ENCODE results near the gene CIDEB.

CIDEB gene

DNA sequence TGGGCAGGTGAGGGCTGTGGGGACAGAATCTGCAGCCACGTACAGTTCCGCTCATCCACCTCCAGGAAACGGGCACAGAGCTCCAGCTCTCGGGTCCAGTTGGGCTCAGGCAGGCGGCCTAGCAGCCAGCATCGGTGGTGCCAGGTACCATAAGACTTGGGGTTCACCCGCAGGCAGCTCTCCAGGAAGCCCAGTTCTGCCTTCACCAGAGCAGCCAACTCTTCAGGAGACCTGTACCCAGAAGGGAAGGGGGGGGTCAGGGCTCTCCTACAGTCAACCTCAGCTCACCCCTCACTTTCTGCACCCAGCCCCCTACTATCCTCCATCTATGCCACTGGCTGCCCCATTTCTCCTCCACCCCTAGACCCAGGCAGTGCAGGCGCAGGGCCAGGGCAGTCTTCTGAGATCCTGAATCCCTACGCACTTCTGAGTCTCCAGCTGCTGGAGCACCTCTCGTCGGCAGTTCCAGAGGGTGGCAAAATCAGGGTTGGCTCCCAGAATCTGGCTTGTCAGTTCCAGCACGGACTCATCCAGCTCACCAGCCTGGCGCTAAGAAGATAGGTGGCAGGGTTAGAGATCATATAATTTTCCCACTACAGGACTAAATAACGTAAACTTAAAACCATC is 37.8 kb downstream of the CIDEB start:
- no peak for DNase-seq (ENCODE audit: low spot score)

DNA sequence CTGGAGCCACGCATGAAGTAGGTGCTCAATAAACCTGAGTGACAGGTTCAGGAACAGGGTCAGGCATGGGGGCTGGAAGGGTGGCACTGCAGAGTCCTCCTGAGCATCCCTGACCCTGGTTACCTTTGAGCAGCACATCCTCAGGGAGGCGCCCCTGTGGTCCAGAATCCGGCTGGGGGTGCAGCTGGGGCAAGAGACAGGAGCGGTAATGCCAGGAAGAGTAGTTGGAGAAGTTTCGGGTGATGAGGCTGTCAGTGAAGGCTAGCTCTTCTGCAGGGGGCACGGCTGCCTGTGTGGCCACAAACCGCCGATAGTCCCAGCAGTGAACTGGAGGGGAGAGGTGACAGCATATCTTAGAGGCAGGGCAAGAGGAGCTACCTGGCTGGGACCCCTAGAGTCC is 38.4 kb downstream of the CIDEB start:
- no peak for DNase-seq (ENCODE audit: low spot score)

- DNase-seq (ENCODE audit: low spot score): no peak
Measured at GRCh38 chr14:24268225-24268624, 39.6 kb downstream of the CIDEB start.

GRCh38 chr14:24267516-24267915 is 40.3 kb downstream of the CIDEB start:
- no peak for DNase-seq (ENCODE audit: low spot score)

DNA sequence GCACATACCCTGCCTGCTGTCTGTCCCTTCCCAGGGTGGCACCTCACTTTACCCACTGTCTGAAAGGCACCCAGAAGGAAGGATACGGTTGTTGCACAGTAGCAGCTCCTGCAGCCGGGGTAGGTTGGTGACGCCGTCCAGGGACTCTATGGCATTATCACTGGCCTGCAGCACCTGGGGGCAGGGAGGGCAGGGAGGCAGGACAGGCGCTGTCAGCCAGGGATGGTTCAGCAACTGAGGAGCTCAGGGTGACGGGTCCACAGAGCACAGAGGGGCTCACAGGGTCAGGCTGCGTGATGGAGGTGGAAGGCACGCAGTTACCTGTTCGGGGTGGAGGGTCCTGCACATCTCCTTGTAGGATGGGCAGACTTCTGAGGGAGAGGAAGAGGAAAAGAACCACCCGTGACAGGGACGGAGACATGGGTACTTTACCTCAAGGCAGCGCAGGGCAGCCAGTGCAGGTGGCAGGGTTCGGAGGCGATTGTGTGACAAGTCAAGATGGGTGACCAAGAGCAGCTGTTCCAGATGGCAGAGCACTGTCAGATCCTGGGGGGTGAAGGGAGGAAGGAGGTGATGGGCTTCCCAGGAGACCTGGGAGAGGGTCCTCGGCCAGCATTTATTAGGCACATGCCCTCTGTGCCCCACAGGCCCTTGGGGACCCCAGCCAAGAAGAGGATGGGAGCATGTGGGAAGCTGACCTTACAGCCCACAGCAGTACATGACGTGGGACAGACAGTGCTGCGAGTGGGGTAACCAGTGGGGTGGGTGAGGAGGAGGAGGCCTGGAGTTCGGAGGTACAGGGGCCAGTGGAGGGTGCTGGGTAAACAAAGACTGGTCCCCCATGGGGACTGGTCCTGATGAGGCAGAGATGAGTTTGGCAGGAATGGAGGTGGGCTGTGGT is 41.2 kb downstream of the CIDEB start:
- no peak for DNase-seq (ENCODE audit: low spot score)

GRCh38 chr14:24264298-24264697 is 43.5 kb downstream of the CIDEB start:
- DNase-seq (ENCODE audit: low spot score): no peak

- DNase-seq (ENCODE audit: low spot score): no peak
Measured at GRCh38 chr14:24263848-24264247, 43.9 kb downstream of the CIDEB start.

DNA sequence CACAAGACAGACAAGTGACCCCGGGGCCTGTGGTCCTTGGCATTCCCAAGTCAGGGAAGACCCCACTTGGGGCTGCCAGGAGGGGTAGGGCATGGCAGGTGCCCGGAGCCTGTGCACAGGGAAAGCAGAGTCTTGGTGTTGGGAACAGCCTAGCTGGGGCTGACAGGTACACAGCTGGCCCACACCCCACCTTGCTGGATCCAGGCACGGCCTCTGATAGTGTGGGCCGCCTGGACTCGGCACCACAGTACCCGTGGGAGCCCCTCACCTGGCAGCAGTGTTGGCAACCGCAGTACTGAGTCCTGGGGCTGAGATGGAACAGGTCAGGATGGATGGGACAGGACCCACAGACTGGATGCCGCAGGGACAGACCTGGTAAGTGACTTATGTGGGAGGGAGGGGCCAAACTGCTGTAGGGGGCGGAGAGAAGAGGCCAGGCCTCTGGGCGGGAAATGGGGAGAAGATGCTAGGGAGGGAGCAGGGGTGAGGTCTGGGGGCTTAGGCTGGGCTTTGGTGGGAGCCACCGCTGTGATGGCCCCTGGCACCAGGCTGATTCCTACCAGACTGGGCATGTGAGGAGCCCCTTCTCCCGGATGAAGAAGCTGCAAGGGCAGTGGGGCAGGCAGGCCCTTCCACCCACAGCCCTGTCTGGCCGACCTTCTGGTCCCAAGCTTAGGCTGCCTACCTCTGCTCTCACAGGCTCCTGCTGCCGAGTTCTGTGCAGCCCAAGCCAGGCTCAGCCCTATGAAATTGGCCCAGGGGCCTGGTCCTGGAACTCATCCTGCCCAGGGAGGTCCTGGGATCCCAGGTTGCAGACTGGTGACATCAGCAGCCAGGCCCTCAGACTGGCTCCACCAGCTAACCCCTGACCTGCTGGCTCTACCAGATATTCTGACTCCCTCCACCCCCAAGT is 44.7 kb downstream of the CIDEB start, which contains the start of gene TGM1:
TGM1 (minus strand) TSS at position 357 of the 913 bp plus-strand sequence. CDS start 825 bp downstream, outside the sequence.
- no peak for DNase-seq (ENCODE audit: low spot score)

- no peak for DNase-seq (ENCODE audit: low spot score)
Measured at GRCh38 chr14:24261969-24262327, 45.8 kb downstream of the CIDEB start.

- DNase-seq (ENCODE audit: low spot score): no peak
Measured at GRCh38 chr14:24261256-24261968, 46.4 kb downstream of the CIDEB start.

GRCh38 chr14:24260780-24261157 is 47.0 kb downstream of the CIDEB start:
- DNase-seq (ENCODE audit: low spot score): no peak

- DNase-seq (ENCODE audit: low spot score): no peak
Measured at GRCh38 chr14:24260026-24260779, 47.6 kb downstream of the CIDEB start.

DNA sequence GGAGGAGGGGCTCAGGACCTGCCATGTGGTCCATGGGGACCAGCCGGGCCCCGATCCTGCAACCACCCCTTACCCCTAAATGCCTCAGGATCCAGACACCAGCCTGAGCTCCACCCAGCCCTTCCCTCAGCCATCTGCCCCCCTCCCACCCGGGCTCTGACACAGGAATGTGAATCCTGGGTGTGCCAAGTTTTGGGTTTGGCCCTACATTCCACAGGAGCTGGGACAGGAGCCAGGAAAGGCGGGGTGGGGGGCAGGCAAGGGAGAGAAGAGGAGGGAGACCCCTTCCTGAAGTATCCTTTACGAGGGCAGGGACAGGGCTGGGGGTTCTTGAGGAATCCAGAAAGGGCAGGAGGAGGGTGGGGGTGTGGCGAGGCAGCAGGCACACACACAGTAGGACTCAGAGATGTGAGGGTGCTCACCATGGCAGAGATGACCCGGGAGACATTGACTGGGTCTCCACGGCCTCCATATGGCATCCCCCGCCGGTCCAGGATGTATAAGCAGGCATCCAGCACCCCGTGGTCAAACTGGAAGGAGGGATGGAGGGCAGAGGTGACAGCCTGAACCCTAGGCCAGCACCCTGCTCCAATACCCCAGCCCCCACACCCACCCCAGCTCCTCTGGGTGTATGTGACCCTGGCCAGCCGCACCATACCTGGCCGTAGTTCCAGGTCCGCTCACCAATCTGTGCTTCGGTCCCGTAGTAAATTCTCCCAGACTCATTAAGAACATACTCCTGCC is 48.3 kb downstream of the CIDEB start:
- no peak for DNase-seq (ENCODE audit: low spot score)

- DNase-seq (ENCODE audit: low spot score): no peak
Measured at GRCh38 chr14:24258548-24259265, 49.1 kb downstream of the CIDEB start.

GRCh38 chr14:24258119-24258518 is 49.7 kb downstream of the CIDEB start:
- DNase-seq (ENCODE audit: low spot score): no peak

- DNase-seq (ENCODE audit: low spot score): no peak
Measured at GRCh38 chr14:24256960-24257359, 50.8 kb downstream of the CIDEB start.

DNA sequence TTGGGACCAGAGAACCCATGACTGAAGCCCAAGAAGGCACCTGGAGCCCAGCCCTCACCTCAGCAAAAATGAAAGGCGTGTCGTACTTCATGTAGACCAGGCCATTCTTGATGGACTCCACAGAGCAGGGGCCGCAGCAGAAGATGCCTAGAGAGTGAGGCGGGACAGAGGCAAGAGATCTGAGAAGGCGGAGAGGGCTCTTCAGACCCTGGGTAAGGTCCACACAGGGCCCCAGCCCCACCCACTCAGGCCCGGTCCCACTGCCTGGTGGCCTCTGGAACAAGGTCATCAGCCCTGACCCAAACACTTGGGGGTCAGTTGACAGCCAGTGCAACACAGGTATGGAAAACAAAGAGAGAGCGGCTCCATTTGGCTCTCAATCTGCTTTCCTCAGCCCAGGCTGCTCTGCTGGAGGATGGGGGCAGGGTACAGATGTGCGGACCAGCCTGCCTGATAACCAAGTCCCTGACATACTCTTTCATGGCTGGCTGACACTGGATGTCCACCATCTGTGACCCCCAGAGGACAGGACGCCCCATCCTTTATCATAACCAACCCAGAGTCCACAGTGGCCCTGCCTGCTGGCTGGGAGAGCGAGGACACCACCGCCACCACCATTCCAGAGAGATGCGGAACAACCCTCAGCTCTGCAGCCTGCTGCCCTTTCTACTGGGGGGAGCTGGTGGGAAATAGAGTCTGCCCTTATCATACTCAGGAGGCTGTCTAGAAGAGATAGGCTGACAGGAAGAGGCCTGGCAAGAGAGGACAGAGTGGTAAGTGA is 51.7 kb downstream of the CIDEB start:
- no peak for DNase-seq (ENCODE audit: low spot score)

DNA sequence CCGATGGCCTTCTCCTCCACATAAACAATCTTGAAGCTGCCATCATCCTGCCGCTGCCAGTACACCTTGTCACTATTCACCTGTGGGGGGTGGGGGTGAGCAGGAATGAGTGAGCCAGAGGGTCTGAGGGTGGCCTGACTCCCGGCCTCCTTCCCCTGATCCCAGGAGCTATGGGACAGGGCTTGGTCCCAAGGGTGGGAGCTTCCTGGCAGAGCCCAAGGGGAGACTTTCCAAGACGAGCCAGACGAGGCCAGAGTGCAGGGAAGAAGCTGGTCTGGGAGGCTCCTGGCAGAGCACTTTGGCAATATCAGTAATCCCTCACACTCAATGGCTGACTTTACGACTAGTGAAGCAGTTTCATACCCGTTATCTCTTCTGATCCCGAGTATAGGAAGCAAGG is 52.3 kb downstream of the CIDEB start:
- no peak for DNase-seq (ENCODE audit: low spot score)
